ENCODE measurements around the gene SUPT20H.

SUPT20H gene

DNA sequence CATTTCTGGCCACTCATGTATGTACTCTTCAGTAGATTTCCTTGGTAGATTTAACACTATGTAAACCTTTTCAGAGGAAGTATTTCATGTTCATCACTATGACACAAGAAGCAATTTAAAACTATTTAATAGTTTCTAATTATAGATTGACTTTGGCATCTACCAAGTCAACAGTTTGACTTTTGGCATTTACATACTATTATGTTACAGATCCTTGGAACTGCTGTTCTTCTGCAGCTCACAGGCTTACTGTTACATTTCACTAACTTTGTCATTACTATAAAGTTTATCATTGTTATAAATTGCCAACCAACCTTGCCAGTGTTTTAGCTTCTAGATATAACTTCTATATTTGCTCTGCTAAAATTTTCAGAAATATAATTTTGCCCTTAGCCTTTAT, 18.7 kb downstream of the SUPT20H start:
- TF ChIP-seq EZH2 (optimal IDR thresholded peaks at IDR 0.05; ENCODE audit: low read depth, low read length) (no peak), EZH2phosphoT487 (IDR thresholded peaks at IDR 0.05; ENCODE audit: low read length) (no peak)
- TF ChIP-seq, protein P1, sequence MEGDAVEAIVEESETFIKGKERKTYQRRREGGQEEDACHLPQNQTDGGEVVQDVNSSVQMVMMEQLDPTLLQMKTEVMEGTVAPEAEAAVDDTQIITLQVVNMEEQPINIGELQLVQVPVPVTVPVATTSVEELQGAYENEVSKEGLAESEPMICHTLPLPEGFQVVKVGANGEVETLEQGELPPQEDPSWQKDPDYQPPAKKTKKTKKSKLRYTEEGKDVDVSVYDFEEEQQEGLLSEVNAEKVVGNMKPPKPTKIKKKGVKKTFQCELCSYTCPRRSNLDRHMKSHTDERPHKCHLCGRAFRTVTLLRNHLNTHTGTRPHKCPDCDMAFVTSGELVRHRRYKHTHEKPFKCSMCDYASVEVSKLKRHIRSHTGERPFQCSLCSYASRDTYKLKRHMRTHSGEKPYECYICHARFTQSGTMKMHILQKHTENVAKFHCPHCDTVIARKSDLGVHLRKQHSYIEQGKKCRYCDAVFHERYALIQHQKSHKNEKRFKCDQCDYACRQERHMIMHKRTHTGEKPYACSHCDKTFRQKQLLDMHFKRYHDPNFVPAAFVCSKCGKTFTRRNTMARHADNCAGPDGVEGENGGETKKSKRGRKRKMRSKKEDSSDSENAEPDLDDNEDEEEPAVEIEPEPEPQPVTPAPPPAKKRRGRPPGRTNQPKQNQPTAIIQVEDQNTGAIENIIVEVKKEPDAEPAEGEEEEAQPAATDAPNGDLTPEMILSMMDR (IDR thresholded peaks at IDR 0.05; ENCODE audit: low read length), result no peak
- H3K79me2 ChIP-seq (ENCODE audit: low read length), result no peaks in the 10 kb centered on the region
- no peaks in the 10 kb centered on the region for H3F3A ChIP-seq (ENCODE audit: insufficient read depth, low read length)
- no peaks in the 10 kb centered on the region for H3K36me3 ChIP-seq (replicated peaks; ENCODE audit: insufficient read depth, low read length)
- H2AFZ ChIP-seq (ENCODE audit: low read length), result no peak overlapping the region
- H4K20me1 ChIP-seq (ENCODE audit: insufficient read depth, low read length), result no peaks in the 10 kb centered on the region
- H3K4me1 ChIP-seq (ENCODE audit: low read length), result no peaks in the 10 kb centered on the region
- H3K9ac ChIP-seq (ENCODE audit: low read length), result no peak overlapping the region
- no peak overlapping the region for H3K4me2 ChIP-seq (ENCODE audit: low read depth, low read length)
- no peak for DNase-seq
- H3K9me2 ChIP-seq (replicated peaks; ENCODE audit: insufficient read depth, low read length), result no peaks in the 10 kb centered on the region
- H3K27ac ChIP-seq (ENCODE audit: low read length), result no peak overlapping the region
- no peaks in the 10 kb centered on the region for H3K9me3 ChIP-seq (replicated peaks; ENCODE audit: insufficient read depth, low read length)
- no peak overlapping the region for H3K4me3 ChIP-seq (ENCODE audit: low read length)
- no peaks in the 10 kb centered on the region for H3K27me3 ChIP-seq (replicated peaks; ENCODE audit: insufficient read depth, low read length)

DNA sequence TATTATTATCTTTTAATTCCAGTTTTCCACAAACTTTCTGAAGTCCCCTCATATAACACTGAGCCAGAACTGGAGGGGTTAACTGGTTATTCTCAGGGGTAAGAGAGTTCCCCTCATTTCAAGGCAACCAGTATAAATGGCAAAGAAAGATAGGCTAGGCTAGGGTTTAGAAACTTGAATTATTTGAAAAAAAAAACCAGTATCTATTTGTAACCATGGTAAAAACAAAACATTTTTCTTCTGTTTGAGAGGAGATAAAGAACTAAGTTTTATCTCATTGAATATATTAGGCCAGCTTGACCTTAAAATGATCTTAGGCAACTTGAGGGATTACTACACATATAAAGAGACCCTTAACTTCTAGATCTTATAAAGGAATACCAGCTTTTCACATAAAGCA, 19.6 kb downstream of the SUPT20H start:
- H3K4me1 ChIP-seq (ENCODE audit: low read length), result no peaks in the 10 kb centered on the region
- H4K20me1 ChIP-seq (ENCODE audit: insufficient read depth, low read length), result no peaks in the 10 kb centered on the region
- H3K27ac ChIP-seq (ENCODE audit: low read length), result no peak overlapping the region
- no peak overlapping the region for H3K4me3 ChIP-seq (ENCODE audit: low read length)
- H3K79me2 ChIP-seq (ENCODE audit: low read length), result no peaks in the 10 kb centered on the region
- no peak overlapping the region for H3K4me2 ChIP-seq (ENCODE audit: low read depth, low read length)
- H3K9ac ChIP-seq (ENCODE audit: low read length), result no peak overlapping the region
- no peaks in the 10 kb centered on the region for H3K9me3 ChIP-seq (replicated peaks; ENCODE audit: insufficient read depth, low read length)
- no peaks in the 10 kb centered on the region for H3K27me3 ChIP-seq (replicated peaks; ENCODE audit: insufficient read depth, low read length)
- no peaks in the 10 kb centered on the region for H3K36me3 ChIP-seq (replicated peaks; ENCODE audit: insufficient read depth, low read length)
- DNase-seq, result no peak
- no peaks in the 10 kb centered on the region for H3F3A ChIP-seq (ENCODE audit: insufficient read depth, low read length)
- H3K9me2 ChIP-seq (replicated peaks; ENCODE audit: insufficient read depth, low read length), result no peaks in the 10 kb centered on the region
- TF ChIP-seq, protein P1 (IDR thresholded peaks at IDR 0.05; ENCODE audit: low read length), result no peak
- TF ChIP-seq EZH2phosphoT487 (IDR thresholded peaks at IDR 0.05; ENCODE audit: low read length) (no peak), EZH2 (optimal IDR thresholded peaks at IDR 0.05; ENCODE audit: low read depth, low read length) (no peak)
- no peak overlapping the region for H2AFZ ChIP-seq (ENCODE audit: low read length)

DNA sequence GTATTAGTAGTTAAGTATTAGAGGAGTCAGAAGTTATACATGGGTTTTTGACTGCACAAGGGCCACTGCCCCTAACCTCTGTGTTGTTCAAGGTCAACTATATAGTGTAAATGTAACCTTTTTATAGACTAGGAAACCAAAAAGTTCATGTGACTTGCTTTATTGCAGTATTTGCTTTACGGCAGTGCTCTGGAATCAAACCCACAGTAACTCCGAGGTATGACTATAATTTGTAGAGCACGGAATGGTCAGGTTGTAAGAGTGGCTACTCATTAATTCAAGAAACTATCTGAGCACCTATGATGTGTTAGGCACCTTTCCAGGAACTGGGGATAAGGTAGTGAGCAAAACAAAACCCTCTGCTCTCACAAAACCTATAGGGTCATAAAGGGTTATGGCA, 22.2 kb downstream of the SUPT20H start:
- TF ChIP-seq EZH2phosphoT487 (IDR thresholded peaks at IDR 0.05; ENCODE audit: low read length) (no peak), EZH2 (optimal IDR thresholded peaks at IDR 0.05; ENCODE audit: low read depth, low read length) (no peak)
- TF ChIP-seq, protein P1 (IDR thresholded peaks at IDR 0.05; ENCODE audit: low read length), result no peak
- H3K27me3 ChIP-seq (replicated peaks; ENCODE audit: insufficient read depth, low read length), result no peaks in the 10 kb centered on the region
- H3F3A ChIP-seq (ENCODE audit: insufficient read depth, low read length), result no peaks in the 10 kb centered on the region
- H3K27ac ChIP-seq (ENCODE audit: low read length), result no peak overlapping the region
- no peaks in the 10 kb centered on the region for H4K20me1 ChIP-seq (ENCODE audit: insufficient read depth, low read length)
- H3K9me3 ChIP-seq (replicated peaks; ENCODE audit: insufficient read depth, low read length), result no peaks in the 10 kb centered on the region
- H3K9me2 ChIP-seq (replicated peaks; ENCODE audit: insufficient read depth, low read length), result no peaks in the 10 kb centered on the region
- H3K4me2 ChIP-seq (ENCODE audit: low read depth, low read length), result no peak overlapping the region
- no peak overlapping the region for H2AFZ ChIP-seq (ENCODE audit: low read length)
- no peaks in the 10 kb centered on the region for H3K36me3 ChIP-seq (replicated peaks; ENCODE audit: insufficient read depth, low read length)
- no peak overlapping the region for H3K9ac ChIP-seq (ENCODE audit: low read length)
- no peaks in the 10 kb centered on the region for H3K4me1 ChIP-seq (ENCODE audit: low read length)
- H3K4me3 ChIP-seq (ENCODE audit: low read length), result no peak overlapping the region
- no peak for DNase-seq
- no peaks in the 10 kb centered on the region for H3K79me2 ChIP-seq (ENCODE audit: low read length)

Data from MM.1S (cell line).